ENCODE measurements around the gene TUNAR.

GRCh38 chr14:95922080-95922479 is 45.4 kb downstream of the TUNAR start:
- TF ChIP-seq, protein P1, sequence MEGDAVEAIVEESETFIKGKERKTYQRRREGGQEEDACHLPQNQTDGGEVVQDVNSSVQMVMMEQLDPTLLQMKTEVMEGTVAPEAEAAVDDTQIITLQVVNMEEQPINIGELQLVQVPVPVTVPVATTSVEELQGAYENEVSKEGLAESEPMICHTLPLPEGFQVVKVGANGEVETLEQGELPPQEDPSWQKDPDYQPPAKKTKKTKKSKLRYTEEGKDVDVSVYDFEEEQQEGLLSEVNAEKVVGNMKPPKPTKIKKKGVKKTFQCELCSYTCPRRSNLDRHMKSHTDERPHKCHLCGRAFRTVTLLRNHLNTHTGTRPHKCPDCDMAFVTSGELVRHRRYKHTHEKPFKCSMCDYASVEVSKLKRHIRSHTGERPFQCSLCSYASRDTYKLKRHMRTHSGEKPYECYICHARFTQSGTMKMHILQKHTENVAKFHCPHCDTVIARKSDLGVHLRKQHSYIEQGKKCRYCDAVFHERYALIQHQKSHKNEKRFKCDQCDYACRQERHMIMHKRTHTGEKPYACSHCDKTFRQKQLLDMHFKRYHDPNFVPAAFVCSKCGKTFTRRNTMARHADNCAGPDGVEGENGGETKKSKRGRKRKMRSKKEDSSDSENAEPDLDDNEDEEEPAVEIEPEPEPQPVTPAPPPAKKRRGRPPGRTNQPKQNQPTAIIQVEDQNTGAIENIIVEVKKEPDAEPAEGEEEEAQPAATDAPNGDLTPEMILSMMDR (conservative IDR thresholded peaks at IDR 0.05; ENCODE audit: low read length) = no peak
- no peak for TF ChIP-seq EZH2phosphoT487 (IDR thresholded peaks at IDR 0.05; ENCODE audit: borderline replicate concordance, low read depth, low read length)

Measured in OCI-LY7 (cell line).